GM19240 (cell line): ENCODE results near the gene TRIOBP.

ENCODE experiments used
- DNase-seq: peaks from one replicate; pipeline ENCODE4 v3.0.0; 2011; ENCODE audit warnings: low spot score; ENCODE audit not compliant: insufficient read length

Gene TRIOBP

DNA sequence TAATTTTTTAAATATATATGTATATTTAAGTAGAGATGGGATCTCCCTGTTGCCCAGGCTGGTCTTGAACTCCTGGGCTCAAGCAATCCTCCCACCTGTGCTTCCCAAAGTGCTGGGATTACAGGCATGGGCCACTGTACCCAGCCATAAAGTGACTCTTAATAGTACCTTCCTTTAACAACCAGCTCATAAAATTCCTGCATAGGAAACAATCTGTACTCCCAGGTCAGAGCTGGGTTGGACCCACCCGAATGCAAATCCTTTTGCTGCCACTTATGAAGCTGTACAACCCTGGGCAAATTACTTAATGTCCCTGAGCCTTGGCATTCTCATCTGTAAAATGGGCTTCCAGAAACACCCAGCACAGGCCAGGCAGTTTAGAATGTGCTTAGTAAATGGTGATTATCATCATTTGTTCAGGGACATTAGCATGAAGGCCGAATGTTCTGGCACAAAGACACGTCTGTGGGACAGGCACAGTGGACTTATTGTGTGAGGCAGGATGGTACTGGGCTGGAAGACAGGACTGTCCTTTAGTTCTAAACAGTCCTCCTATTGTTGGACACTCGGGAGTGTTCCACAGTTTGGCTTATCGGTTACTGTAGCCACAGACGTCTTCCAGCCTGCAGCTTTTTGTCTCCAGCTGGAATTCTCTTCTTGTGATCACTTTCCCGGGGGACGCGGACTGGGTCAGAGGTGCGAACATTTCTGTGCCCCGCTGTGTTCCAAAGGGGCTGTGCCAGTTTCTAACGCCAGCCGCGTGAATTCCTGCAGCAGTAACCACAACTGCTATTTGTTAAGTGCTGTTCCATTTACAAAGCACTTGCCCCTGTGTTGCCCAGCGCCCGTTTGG lies 32.4 kb upstream of the TRIOBP start:
- DNase-seq = no peak

DNA sequence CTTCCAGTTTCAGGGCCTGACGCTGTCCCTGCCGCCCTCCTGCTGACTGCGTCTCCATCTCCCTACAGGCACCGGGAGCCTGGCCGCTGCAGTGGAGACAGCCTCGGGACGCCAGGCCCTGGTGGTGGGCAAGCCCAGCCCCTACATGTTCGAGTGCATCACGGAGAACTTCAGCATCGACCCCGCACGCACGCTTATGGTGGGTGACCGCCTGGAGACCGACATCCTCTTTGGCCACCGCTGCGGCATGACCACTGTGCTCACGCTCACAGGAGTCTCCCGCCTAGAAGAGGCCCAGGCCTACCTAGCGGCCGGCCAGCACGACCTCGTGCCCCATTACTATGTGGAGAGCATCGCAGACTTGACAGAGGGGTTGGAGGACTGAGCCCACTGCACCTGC lies 31.4 kb upstream of the TRIOBP start:
- no peak for DNase-seq

DNA sequence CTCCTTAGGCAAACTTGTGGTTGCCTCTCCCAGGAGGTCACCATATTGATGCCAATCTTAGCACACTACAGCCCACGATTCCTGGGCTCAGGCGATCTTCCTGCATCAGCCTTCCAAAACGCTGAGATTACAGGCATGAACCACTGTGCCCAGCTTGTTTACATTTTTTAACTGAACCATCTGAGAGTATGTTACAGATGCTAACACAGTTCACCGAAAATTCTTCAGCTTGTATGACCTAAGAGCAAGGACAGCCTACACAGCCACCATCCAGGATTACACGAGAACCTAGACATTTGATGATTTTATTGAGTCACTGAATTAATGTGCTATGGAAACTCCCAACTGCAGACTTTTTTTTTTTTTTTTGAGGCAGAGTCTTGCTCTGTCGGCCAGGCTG lies 27.3 kb upstream of the TRIOBP start:
- no peak for DNase-seq

DNA sequence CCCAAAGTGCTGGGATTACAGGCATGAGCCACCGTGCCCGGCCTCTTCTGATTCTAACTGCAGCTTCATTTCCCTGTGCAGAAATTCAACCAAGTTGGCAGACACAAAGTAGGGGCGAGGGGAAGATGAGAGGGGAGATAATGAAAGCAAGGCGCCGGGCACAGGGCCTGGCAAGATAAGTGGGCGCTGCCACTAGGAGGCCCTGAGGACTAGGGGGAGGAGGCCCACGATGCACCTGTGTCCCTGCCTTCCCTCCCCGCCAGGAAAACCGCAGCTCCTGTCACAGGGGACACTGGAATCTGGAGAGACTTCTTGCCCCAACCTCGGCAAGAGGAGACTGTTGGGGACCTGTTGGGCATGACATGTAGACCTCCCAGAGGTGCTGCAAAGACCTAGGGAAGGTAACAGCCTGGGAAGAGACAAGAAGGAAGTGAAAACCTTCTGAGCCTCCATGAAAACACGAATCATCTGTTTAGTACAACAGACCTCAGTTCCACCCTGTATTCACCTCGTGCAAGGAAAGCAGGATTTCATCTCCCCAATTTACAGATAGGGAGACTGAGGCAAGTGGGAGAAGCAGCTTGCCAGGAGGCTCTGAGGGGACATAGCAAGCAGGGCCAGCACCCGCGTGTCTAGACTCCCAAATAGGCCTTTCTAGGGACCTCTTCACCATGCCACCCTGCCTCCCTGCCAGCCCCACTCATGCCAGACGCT lies 24.5 kb upstream of the TRIOBP start:
- no peak for DNase-seq

DNA sequence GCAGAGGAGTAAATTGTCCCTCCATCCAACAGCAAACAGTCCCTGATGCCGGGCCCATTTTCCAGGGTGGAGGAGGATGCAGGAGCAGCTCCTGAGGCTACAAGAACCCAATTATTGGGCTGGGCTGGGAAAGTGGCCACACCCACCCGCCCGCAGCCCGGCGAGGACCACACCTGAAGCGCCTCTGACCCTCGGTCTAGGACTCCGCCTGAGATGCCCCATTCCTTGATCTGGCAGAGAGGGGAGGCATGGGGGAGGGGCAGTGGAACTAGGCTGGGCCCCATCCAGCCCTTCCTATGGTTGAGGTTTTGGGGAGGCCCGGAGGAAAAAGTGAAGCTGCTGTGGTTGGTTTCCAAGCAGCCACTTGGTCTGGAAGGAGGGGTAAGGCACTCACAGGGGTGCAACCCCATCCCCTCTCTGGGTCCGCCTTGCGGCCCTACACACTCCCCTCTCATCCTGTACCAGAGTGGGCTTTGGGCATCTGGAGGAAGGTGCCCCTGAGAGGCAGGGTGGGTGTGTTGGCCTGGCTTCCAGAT lies 23.9 kb upstream of the TRIOBP start:
- DNase-seq = no peak

DNA sequence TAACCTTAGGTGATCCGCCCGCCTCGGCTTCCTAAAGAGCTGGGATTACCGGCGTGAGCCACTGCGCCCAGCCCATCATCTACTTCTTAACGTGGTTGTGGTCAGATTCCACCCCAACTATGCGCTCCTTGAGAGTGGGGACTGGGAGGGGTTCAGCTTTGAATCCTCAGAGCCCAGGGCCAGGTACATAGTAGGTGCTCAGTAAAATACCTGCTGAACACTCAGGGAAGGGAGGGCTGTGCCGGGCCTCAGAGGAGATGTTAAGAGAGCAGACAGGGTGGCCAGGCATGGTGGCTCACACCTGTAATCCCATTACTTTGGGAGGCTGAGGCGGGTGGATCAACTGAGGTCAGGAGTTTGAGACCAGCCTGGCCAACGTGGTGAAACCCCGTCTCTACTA lies 22.6 kb upstream of the TRIOBP start:
- DNase-seq = no peak

DNA sequence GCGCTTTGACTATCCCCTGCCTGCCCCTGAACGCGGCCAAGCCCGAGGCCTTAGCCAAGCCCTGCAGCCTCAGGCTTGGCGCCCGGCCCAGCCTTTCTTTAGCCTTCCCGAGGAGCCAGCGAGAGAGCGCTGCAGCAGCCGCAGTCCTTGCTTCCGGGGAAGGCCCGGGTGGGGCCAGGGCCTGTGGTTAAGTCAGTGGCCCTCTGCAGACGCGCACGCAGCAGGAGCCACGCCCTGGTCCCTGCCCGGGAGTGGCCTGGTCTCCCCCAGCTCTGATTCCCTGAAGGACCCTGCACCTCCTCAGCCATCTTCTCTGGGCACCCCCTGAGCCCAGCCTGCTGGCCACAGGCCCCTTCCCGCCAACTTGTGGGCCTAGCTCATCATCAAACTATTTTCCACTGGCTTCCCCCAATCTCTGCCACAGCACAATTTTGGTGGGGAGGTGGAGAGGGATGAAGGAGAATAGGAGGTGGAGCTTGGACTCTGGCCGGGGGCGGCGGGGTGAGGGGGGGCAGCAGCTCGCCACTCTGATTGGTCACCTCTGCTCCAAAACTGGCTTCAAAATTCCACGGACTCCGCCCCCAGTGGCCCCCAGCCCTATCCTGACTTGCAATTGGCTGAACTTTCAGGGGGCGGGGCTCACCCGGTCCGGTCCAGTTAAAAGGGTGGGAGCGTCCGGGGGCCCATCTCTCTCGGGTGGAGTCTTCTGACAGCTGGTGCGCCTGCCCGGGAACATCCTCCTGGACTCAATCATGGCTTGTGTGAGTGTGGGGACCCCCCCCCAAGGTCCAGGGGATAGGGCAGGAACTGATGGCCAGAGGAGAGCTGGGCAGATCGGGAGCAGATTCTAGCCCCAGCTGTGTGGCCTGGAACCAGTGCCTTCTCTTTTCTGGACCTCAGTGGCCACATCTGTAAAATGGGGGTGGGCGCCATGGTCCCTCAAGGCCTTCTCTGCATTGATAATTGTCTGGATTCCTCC lies 21.6 kb upstream of the TRIOBP start, which contains the start of gene LGALS1:
LGALS1 (plus strand) TSS at position 686 of the 979 bp plus-strand sequence; CDS start at position 753, 67 bp downstream.
- DNase-seq = no peak

DNA sequence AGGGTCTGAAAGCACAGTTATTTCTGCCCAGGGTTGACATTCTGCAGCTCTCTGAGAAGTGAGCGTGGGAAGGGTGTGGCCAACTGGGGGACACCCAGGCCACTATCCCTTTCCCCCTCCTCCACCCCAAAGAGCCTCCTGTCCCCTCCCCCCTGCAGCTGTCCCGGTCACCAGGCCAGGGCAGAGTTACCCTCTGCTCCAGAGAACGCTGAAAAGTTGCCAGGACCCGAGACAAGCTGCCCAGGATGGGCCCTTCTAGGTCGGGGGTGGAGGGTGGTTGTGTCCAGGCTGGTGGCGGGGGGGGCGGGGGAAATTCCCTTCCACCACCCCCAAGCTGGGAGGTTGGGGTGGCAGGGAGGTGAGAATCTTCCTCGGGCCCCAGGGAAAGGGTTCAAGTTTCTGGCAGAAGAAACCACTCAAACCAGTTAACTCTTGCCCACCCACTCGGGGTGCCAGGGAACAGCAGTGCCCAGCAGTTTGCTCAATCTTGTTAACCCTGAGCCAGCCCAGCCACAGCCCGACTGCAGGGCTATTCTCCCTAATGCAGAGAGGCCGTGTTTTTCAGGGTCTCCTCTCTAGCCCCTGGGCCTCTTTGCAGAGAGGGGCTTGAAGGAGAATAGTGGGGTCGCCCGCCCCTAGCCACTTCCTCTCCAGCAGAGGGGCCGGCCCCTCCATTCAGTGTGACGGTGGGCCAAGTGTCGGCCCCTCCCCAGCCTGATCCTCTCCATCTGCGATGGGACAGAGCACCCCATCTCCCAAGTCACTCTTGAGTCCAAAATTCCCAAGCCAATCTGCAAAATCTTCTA lies 20.7 kb upstream of the TRIOBP start:
- DNase-seq = no peak

DNA sequence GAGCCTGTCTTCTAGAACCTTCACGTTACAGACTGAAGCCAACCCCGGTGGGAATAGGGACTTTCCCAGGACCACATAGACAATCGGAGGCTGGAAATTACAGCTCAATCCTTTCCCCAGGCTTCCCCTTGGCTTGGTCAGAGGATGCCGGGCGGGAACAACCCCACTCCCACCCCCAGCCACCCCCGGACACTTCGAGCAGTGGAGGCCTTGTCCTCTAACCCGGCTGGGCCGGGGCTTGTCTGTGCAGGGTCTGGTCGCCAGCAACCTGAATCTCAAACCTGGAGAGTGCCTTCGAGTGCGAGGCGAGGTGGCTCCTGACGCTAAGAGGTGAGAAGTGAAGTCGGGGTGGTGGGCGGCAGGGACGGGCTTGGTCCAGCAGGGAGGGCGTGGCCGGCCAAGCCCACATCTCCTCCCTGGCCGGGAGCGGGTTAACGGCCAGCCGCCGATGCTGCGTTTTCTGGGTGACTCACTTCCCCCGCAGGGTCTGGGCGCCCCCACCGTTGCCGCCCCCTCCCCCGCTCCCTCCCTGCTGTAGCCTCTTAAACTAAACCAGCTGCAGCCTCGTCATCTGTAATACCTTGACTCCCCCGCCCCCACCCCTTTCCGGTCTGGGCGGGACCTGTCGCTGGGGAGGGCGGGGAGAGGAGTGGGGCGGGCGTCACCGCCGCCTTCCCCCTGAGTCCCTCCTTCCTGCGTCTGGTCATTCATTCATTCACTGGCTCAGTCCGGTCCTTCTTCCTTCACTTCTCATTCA lies 19.9 kb upstream of the TRIOBP start:
- DNase-seq = peak; percentile 47

DNA sequence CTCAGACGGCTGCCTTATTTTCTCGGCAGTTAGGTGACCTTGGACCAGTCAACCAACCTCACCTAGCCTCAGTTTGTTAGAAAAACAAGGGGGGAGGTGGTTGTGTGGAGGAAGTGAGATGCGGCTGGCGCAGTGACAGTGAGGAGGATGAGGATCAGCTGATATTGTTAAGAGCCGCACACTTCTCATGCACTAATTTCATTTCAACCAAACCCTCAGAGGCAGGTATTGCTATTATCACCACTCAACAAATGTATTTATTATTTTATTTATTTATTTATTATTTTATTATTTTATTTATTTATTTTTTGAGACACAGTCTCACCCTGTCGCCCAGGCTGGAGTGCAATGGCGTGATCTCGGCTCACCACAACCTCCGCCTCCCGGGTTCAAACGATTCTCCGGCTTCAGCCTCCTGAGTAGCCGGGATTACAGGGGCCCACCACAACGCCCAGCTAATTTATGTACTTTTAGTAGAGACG lies 19.3 kb upstream of the TRIOBP start:
- DNase-seq = no peak

DNA sequence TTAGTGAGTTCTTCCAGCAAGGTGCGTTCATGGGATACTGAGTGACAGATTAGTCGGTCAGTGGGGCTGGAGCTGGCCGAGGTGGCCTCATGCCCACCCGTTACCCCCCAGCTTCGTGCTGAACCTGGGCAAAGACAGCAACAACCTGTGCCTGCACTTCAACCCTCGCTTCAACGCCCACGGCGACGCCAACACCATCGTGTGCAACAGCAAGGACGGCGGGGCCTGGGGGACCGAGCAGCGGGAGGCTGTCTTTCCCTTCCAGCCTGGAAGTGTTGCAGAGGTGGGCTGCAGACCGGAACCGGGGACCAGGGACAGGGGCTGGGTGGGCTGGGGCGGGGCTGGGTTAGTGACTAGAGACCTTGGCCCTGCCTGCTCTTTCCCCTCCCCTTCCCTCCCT lies 18.5 kb upstream of the TRIOBP start:
- no peak for DNase-seq

DNA sequence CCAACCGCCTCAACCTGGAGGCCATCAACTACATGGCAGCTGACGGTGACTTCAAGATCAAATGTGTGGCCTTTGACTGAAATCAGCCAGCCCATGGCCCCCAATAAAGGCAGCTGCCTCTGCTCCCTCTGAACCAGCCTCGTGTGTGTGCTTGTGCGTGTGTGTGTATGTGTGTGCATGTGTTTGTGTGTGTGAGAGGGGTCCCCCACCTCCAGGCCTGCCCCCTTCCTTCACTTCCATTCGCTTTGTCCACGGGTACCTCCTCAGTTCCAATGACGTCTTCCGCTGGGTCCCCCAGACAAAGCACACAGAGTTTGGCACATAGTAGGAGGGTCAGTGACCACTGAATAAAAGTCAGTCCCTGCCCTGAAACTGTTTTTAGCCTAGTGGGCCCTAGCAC lies 17.2 kb upstream of the TRIOBP start:
- no peak for DNase-seq

DNA sequence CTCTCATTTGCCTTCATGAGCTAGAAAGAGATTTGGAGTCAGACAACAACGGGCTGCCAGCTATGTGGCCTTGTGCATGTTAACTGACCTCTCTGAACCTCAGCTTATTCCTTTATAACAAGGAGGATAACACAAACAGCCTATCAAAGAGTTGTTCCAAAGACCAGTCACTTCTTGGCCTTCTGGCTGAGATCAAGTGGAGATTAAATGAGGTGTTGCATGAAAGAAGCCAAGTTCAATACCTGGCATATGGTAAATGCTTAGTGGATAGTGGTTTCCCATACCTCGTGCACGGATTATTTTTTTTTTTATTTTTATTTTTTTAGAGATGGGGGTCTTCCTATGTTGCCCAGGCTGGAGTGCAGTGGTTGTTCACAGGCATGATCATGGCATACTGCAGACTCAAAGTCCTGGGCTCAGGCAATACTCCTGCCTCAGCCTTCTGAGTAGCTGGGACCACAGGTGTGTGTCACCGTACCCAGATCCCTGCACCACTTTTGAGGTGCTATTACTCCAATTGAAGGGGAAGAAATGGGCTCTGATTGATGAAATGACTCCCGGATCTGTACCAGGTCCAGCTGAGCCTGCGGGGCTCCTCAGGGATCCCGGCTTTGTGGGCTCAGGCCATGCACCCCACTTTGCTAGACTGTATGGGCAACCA lies 16.5 kb upstream of the TRIOBP start:
- DNase-seq = no peak

DNA sequence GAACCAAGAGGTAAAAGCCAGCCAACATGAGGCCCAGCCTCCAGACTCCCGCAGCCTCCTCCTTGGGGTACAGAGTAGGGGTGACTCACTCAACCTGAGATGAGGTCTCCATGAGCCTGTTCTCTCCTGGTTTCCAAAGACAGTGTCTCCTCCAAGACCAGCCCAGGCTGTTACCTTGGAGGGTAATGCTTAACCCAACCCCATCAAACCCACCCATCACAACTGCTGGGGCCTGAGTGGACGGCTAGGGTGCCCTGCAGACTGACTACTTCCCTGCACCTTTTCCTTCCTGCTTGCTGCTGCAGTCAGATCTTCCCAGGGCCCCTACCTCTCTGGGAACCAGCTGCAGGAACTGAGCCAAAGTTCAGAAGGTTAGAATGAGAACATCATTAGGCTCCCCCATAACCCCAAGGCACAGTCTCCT lies 15.8 kb upstream of the TRIOBP start:
- no peak for DNase-seq

DNA sequence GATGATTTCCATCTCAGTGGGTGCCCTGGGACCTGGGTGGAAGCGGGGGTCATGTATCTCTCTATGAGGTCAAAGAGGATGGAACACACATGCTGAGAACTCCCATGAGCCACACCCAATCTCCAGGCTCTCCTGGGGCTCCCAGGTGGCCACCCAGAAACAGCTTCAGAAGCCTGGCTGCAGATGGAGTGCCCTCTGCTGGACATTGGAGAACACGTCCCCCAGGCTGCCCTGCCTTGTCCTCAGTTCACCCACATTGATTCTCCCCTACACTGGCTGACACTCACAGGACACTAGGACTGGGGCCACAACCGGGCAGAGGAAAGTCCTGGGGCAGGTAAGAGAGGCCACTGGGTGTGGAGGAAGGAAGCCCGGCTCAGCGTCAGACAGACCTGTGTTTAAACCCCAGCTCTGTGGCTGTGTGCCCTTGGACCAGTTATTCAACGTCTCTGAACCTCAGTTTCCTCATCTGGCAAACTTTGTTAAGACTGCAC lies 15.2 kb upstream of the TRIOBP start:
- DNase-seq = peak; percentile 58

DNA sequence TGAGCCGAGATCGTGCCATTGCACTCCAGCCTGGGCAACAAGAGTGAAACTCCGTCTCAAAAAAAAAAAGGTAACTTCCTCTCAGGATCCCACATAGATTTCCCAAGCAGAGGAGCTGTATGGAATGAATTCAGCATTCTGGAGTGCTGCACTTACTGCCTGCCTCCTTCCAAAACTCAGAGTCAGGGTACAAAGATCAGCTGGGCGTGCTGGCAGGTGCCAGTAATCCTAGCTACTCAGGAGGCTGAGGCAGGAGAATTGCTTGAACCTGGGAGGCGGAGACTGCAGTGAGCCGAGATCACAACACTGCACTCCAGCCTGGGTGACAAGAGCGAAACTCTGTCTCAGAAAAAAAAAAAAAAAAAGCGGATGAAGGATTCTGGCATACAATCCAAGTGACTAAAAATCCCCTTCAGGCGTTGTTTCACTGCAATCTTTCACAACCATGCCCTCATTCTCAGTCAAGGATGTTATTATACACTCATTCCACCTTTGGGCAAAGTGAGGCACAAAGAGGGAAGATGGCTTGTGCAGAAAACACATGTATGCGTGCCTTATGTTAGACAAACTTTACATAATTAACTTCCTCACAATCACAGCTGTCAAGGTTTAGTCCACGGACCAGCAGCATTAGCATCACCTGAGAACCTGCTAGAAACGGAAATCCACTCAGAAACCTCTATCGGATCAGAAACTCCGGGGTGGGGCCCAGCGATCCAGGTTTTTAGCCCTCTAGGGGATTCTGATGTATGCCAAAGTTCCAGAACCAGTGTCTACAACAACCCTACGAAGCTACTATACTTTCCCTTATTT lies 11.8 kb upstream of the TRIOBP start:
- no peak for DNase-seq

DNA sequence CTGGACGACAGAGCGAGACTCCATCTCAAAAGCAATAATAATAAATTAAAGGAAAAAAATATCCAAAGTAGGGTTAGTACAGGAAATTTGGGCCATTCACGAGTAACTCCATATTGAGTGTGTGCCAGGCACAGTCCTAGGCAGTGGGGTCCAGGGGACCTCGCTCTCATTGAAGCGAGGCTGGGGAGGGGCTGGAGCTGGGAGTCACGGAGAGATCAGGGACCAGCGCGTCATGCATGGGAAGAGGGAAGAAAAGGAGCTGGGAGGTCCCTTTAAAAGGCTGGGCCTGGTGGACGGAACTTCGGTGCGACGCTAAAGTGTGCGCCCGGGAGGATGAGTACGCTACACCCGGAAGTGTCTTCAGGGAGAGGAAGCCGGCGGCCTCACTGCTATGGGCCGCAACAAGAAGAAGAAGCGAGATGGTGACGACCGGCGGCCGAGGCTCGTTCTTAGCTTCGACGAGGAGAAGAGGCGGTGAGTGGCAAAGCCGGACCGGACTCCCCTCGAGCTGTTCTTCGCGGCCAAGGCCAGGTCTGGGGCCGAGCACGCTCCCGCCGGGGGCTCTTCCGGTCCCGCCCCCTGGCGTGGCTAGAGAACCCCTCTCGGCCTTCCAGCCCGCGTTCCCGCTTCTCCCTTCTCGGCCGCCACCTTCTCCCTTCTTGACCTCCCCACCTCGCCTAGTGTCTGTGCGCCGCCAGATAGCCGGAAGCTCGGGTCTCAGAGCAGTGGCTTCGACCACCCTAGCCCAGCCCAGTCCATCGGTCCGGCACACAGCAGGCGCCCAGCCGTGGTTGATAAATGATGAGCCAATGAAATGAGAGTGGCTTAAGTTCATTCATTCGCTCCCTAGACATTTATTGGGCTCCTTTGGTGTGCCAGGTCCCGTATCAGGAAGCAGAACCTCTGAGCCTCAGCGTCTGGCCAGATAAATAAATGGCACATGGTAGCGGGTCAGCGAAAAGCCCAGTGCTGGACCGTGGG lies 10.6 kb upstream of the TRIOBP start, which contains the start of gene NOL12:
NOL12 (plus strand) TSS at position 342 of the 981 bp plus-strand sequence; CDS start at position 392, 50 bp downstream.
- DNase-seq = peak; percentile 65
